Ascending aorta (tissue), 2 donors: ENCODE results near the gene CNTNAP2. TPM values are rescaled to one million over a fixed set of nuclear protein-coding genes. Genes with fewer than 3 reads are reported as not detected.

ENCODE experiments used
- DNase-seq, 2 donors: peaks; one replicate each; pipeline ENCODE4 v3.0.0-alpha.2; 2019; ENCODE audit warnings: low spot score in 2 of 2
- H3K27ac ChIP-seq, 2 donors: fragments of 200-600 bp; sonication (generic); one replicate each; pipeline ENCODE4 v1.5.1; 2016 to 2017; ENCODE audit warnings: mild to moderate bottlenecking in 1 of 2
- H3K27me3 ChIP-seq: fragments of 200-600 bp; sonication (generic); one replicate; pipeline ENCODE4 v1.5.1; 2017
- H3K36me3 ChIP-seq, 2 donors: fragments of 200-600 bp; sonication (generic); one replicate each; pipeline ENCODE4 v1.5.1; 2016
- H3K4me1 ChIP-seq, 2 donors: fragments of 200-600 bp; sonication (generic); one replicate each; pipeline ENCODE4 v1.5.1; 2016 to 2017; ENCODE audit warnings: mild to moderate bottlenecking in 1 of 2
- H3K4me3 ChIP-seq, 2 donors: fragments of 200-600 bp; sonication (generic); one replicate each; pipeline ENCODE4 v1.5.1; 2016 to 2017; ENCODE audit warnings: mild to moderate bottlenecking in 1 of 2
- H3K9me3 ChIP-seq, 2 donors: fragments of 200-600 bp; sonication (generic); one replicate each; pipeline ENCODE4 v1.5.1; 2016
- CTCF ChIP-seq, 3 experiments: fragments of 200-600 bp in 2 of 3; fragments of 450-650 bp in 1 of 3; sonication (generic) in 2 of 3; IDR thresholded peaks; one replicate each; pipeline ENCODE4 v1.5.1; 2016 to 2019; ENCODE audit warnings: antibody characterized with exemption in 3 of 3, mild to moderate bottlenecking in 1 of 3, moderate library complexity in 1 of 3
- intact Hi-C: fragments of 100-400 bp; cut with DNase I; formaldehyde crosslinking; loops from one replicate; pipeline ENCODE4 v1.15.1; 2023
- total RNA-seq: library from RNA; depleted of rRNA; stranded (reverse); fragments of >200 nt; gene quantifications from one replicate; pipeline ENCODE4 v1.1.0, GENCODE V29; 2016

Gene CNTNAP2
- total RNA-seq, 1 donor from 2014 or later, result not detected

GRCh38 chr7:146656988-146657387, 540.4 kb downstream of the CNTNAP2 start:
- no peak overlapping the region for H3K4me3 ChIP-seq
- no peaks in the 10 kb centered on the region for H3K27me3 ChIP-seq
- no peaks in the 10 kb centered on the region for H3K36me3 ChIP-seq
- no peaks in the 10 kb centered on the region for H3K4me1 ChIP-seq
- intact Hi-C loops, result no loop called here
- no peak for TF ChIP-seq CTCF (IDR thresholded peaks at IDR 0.05)
- no peaks in the 10 kb centered on the region for H3K9me3 ChIP-seq
- DNase-seq, result no peak
- no peak overlapping the region for H3K27ac ChIP-seq

GRCh38 chr7:146658604-146659003, 542.0 kb downstream of the CNTNAP2 start:
- Histone ChIP-seq H3K4me1 (no peaks in the 10 kb centered on the region), H3K4me3 (no peak overlapping the region), H3K36me3 (no peaks in the 10 kb centered on the region), H3K27ac (no peak overlapping the region), H3K9me3 (no peaks in the 10 kb centered on the region), H3K27me3 (no peaks in the 10 kb centered on the region)
- no peak for DNase-seq
- intact Hi-C loops, result no loop called here
- no peak for TF ChIP-seq CTCF (IDR thresholded peaks at IDR 0.05)

- H3K4me1 ChIP-seq, result no peaks in the 10 kb centered on the region
- DNase-seq, result no peak
- H3K4me3 ChIP-seq, result no peak overlapping the region
- intact Hi-C loops, result no loop called here
- H3K9me3 ChIP-seq, result no peaks in the 10 kb centered on the region
- H3K36me3 ChIP-seq, result no peaks in the 10 kb centered on the region
- H3K27ac ChIP-seq, result no peak overlapping the region
- no peak for TF ChIP-seq CTCF (IDR thresholded peaks at IDR 0.05)
- H3K27me3 ChIP-seq, result no peaks in the 10 kb centered on the region
These were observed 543.1 kb downstream of the CNTNAP2 start for GRCh38 chr7:146659732-146660131.

GRCh38 chr7:146660839-146661238, 544.2 kb downstream of the CNTNAP2 start:
- Histone ChIP-seq H3K4me1 (no peaks in the 10 kb centered on the region), H3K36me3 (no peaks in the 10 kb centered on the region), H3K27me3 (no peaks in the 10 kb centered on the region), H3K4me3 (no peak overlapping the region), H3K27ac (no peak overlapping the region), H3K9me3 (no peaks in the 10 kb centered on the region)
- no peak for DNase-seq
- intact Hi-C loops, result no loop called here
- no peak for TF ChIP-seq CTCF (IDR thresholded peaks at IDR 0.05)

- DNase-seq, result no peak
- Histone ChIP-seq H3K36me3 (no peaks in the 10 kb centered on the region), H3K4me3 (no peak overlapping the region), H3K9me3 (no peaks in the 10 kb centered on the region), H3K4me1 (no peaks in the 10 kb centered on the region), H3K27ac (no peak overlapping the region), H3K27me3 (no peaks in the 10 kb centered on the region)
- intact Hi-C loops, result no loop called here
- TF ChIP-seq CTCF (IDR thresholded peaks at IDR 0.05), result no peak
These were observed 544.8 kb downstream of the CNTNAP2 start for GRCh38 chr7:146661435-146661834.

GRCh38 chr7:146661929-146662328, 545.3 kb downstream of the CNTNAP2 start:
- intact Hi-C loops, result no loop called here
- Histone ChIP-seq H3K9me3 (no peaks in the 10 kb centered on the region), H3K27ac (no peak overlapping the region), H3K27me3 (no peaks in the 10 kb centered on the region), H3K4me3 (no peak overlapping the region), H3K4me1 (no peaks in the 10 kb centered on the region), H3K36me3 (no peaks in the 10 kb centered on the region)
- DNase-seq, result no peak
- TF ChIP-seq CTCF (IDR thresholded peaks at IDR 0.05), result no peak
